Inflammatory macrophage treated with lipopolysaccharide for 1 hour (primary cell): Measurements from ENCODE around the gene HOMER2.
"Not testable (repeated sequence)": the region's sequence is repeated elsewhere in the genome, so short reads cannot be mapped to it uniquely, and the experiment has no call there.

Experiments
- DNase-seq, 2 donors: peaks; one replicate each; pipeline ENCODE4 v3.0.0-alpha.2; 2020 to 2022

Gene HOMER2

DNA sequence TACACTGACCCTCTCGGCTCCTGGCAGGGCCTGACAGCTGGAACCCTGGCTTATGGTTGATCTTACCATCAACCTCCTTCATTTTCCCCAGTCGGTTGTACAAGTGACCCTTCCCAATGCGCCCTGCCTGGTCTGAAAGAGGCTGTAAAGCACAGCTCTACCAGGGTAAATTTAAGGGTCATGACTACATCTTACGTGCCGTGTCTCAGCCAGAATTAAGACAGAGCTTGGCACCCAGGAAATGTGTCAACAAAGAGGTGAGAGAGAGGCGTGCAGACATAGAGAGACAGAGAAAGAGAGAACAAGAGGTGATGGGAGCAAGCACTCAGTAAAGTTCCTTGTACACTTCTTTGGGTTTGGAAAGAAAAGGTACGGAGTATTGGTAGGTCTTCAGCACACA, 28.8 kb downstream of the HOMER2 start:
- DNase-seq: no peak

DNA sequence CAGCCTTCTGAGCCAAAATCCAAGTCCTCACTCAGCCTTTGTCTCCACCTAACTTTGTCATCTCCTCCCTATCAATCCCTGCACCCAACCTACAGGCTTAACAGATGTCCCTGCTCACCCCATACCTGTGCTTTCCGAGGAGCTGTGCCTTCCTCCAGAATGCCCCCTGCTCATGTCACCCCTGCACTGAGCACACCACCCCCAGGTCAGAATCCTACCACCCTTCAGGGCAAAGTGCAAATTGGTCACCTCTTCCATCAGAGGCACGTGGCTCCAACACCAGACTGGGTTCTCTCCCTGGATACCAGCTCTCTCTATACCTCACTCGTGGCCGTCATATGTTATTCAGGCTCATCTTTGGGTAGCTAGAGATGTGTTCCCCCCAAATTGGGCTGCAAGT, 29.8 kb downstream of the HOMER2 start:
- no peak for DNase-seq

DNA sequence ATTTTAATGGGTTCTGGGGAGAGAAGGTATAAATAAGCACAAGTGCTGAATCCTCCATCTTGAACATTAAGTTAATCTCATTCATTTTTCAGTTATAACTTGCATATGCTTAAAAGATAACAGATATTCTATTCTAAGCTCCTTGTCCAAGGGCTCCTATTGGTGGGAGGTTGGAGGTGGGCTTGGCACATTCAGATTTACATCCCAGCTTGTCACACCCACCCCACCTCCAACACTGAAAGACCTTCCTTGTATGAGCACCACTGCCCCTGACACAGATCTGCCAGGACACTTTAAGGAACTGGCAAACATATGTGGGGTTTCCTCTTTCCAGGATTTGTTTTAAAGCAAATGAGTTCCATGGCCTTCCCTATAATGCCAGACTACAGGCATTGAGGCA, 30.6 kb downstream of the HOMER2 start:
- peak in 1 of 2 donors; percentile 11 for DNase-seq

DNA sequence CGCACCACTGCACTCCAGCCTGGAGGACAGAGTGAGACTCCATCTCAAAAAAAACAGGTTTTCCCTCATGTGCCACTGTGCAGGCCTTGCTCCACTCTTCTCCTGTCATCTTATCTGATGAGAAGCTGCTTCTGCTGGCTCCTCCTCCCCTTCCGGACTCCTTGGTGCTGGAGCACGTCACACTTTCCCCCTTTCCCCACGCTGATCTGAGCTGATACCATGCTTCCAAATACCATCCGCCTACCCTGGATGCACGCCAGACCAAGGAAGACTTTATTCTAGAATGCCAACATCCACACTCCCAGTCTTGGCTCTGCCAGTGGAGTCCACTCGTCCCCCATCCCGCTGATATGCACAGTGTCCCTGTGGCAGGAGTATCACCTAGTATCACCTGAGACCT, 31.3 kb downstream of the HOMER2 start:
- DNase-seq: no peak

DNA sequence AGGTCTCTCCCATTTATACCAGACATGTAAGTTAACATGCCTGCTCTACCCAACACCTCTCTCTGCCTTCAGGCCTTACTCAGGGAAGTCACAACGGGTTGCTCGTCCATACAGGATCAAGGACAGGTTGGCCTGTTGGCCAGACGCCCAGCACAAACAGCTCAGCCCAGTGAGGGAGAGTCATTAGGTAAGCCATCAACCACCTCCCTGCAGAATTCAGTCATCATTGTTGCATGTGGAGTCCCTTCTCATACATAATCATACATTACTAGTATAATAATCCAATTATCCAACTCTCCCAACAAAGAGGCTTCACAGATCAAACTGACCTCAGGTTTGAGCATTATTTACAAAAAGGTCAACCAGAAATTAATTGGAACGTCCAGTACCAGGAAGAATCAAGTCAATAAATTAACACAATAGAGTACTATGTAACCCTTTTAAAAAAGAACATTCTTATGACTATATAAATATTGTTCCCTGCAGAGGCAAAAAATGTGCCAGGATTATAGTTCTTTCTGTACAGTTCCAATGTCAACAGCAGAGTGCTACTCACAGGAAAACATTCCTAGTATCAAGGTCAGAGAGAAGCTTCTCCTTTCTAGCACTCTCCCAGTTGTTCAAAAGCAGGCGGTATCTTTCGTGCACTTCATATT, 33.2 kb downstream of the HOMER2 start:
- DNase-seq: no peak

DNA sequence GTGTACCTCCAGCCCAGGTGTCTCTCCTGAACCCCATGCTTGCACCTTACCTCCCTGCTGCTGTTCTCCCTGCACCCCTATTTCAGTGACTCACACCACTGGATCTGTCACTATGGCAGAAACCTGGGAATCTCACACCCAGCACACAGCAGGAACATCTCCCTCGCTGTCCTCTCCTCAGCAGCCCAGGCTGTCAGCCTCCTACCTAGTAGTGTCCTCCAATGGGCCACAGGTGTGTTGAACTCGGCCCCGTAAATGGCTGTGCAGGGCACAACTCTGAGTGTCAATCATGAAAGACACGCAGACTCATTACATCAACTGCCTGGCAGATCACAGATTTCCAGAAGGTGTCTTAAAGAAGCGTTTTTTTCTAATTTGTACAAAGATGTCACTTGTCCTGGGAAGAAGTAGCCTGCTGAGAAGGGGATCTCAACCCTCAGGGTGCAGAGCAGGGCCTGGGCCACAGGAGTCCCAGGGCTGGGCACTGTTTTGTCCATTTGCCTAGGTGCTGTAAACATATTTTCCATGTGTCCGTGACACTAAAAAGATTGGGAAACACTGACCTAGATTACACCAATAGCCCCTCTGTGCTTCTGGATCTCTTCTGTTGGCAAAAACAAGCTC, 33.8 kb downstream of the HOMER2 start:
- DNase-seq: no peak

DNA sequence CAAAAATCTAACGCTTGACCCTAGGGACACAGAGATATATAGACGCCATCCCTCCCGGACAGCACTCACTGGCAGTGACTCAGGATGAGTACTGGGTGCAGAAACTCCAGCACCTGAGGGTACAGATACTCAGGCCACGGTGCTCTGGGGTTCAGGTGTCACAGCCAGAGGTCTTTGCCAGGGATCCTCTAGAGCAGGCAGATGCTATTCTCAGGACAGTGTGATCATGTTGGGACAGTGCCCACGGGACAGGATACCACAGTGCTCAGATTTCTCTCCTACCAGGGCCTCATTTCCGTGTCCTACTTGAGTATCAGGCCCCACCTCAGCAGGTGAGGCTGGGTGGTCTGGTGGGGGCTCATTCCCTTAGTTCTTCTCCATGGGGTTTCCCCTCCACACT, 34.4 kb downstream of the HOMER2 start:
- no peak for DNase-seq

DNA sequence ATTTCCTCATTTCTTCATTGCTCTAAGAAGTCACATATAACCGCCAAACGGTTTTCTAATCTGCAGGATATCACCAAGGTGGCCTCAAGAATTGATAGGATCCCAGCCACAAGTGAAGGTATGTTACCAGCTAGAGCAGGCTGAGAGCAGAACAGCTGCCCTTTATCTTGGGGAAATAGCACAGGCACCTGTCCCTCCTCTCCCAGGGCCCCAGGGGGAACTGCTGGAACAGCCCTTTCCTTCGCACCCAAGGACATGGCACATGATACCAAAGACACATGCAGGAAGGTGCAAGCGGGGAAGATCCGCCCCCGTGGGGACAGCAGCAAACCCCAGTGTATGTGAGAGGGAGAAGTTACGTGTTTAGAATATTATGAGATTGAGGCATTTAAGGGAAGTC, 35.3 kb downstream of the HOMER2 start:
- peak in 1 of 2 donors; percentile 4 for DNase-seq

DNA sequence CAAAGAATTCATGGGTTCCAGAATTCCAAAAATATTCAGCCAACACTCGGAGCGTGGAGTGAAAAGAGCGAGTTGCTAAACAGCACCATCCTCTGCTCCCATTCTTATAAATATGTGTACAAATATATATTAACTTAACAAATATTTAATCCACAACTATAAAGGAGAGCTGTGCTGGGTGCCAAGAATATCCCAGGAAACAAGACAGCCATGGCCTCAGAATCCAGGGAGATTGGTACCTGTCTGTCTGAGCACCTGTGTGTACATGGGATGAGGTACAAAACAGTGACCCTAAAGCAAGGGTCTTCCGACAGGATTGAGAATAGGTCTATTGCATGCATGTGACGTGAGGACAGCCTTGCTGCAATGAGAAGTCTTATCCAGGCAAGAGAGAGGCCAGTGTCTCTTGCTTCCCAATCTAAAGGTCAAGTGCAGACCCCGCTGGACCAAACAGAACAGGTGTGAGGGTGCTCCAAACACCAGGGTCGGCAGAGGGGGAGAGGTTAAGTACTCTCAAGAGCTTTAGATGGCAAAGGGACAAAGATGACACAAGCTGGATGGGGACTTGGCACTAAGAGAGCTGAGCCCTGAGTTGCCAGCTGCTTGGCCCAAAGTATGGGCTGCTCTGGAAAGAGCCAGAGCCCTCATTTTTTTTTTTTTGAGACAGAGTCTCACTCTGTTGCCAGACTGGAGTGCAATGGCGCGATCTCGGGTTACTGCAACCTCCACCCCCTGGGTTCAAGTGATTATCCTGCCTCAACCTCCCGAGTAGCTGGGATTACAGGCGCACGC, 36.2 kb downstream of the HOMER2 start:
- no peak for DNase-seq

DNA sequence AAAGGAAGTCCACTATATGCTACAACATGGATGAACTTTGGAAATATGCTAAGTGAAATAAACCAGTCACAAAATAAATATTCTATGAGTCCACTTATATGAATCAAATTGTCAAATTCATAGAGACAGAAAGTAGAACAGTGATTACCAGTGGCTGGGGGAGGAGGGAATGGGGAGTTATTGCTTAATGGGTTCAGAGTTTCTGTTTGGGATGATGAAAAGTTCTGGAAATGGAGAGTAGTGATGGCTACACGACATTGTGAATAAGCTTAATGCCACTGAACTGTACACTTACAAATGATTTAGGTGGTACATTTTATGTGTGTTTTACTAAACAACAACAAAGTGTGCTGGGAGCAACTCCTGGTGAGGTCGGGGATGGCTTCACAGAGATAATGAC, 38.1 kb downstream of the HOMER2 start:
- no peak for DNase-seq

DNA sequence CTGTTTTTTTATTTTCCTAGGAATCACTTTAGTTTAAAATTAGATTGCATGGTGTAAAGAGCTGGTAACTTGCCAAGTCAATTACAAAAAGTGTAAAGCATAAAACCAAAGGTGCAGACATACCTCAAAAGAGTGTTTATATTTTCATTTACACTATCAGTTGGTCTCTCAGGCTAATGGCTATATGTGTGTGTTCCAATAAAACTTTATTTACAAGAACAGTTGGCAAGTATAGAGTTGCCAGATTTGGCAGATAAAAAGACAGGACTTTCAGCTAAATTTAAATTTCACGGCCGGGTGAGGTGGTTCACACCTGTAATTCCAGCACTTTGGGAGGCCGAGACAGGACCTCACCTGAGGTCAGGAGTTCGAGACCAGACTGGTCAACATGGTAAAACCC, 41.1 kb downstream of the HOMER2 start:
- no peak for DNase-seq

DNA sequence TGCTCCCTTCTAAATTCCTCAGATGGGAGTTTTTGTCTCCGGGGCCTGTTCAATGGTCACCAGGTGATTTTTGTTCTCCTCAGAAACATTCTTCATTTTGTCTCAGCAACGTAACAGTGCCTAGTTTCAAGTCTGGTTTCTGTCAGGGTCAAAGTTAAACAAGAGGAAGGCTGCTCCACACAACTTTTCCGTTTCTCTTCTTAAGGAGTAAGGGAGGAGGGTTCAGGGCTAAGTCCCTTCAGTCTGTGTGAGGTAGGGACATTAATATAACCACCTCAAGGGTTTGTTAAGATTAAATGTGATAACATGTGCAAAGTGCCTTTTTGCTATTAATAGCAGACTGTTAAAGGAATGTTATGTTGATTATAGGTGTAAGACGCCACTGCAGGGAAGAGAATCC, 41.8 kb downstream of the HOMER2 start:
- no peak for DNase-seq

DNA sequence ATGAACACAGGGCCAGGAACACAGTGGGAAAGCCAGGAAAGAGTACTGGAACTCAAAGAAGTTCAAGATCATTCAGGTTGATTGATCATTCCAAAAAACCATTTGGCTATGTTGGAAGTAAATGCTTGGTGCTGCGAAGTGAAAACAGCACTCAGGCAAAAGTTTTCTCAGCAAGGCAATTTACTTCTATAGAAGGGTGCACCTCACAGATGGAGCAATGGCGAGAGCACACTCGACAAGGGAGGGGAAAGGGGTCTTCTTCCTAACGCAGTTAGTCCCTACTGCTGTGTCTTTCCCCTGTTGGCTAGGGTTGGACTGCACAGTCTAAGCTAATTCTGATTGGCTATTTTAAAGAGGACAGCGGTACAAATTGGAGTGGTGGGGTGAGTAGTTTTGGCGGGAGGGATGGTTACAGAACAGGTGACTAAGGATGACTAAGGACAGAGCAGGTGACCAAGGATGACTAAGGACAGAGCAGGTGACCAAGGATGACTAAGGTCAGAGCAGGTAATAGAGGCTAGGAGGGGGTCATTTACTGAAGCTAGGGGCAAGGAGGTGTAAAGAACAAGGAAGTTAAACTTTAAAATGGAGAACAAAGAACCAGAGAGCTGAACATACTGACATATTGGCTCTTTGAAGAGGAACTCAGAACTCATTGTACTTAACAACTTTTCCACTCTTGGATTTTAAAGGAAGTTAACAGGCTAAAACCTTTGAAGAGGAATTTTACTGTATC, 43.3 kb downstream of the HOMER2 start:
- peak in 1 of 2 donors; percentile 3 for DNase-seq

DNA sequence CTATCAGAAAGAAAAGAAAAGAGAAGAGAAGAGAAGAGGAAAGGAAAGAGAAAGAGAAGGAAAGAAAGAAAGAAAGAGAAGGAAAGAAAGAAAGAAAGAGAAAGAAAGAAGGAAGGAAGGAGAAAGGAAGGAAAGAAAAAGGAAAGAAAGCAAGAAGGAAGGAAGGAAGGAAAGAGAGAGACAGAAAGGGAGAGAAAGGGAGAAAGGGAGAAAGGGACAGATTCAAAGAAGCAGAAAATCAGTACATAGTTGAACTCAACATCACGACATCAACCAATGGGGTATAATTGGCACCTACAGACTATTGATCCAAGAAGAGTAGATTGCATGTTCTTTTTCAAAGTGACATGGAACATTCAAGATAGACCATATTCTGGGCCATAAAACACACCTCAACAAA, 45.2 kb downstream of the HOMER2 start:
- no peak for DNase-seq

DNA sequence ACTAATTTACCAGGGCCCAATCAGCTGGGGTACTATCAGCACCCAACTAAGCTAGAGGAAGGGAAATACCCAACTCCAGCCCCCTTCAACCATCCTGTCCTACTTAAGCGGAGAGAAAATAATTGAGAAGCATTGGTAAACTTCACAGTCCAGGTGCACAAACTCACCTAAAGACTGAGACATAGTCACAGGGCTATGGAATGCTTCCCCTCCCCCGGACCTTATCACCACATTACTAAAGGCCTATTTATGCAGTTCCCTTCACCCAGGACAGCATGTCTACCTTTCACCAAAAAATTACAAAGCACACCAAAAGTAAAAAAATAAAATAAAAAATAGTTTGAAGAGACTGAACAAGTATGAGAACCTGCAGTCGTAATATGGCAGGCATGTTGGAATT, 47.9 kb downstream of the HOMER2 start:
- DNase-seq: no peak

DNA sequence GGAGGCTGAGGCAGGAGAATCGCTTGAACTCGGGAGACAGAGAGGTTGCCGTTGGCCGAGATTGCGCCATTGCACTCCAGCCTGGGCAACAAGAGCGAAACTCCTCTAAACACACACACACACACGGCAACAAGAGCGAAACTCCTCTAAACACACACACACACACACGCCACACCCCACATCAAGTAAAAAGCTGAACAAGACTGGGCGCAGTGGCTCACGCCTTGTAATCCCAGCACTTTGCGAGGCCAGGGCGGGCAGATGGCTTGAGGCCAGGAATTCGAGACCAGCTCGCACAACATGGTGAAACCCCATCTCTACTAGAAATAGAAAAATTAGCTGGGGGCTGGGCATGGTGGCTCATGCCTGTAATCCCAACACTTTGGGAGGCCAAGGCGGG, 49.0 kb downstream of the HOMER2 start:
- no peak for DNase-seq

DNA sequence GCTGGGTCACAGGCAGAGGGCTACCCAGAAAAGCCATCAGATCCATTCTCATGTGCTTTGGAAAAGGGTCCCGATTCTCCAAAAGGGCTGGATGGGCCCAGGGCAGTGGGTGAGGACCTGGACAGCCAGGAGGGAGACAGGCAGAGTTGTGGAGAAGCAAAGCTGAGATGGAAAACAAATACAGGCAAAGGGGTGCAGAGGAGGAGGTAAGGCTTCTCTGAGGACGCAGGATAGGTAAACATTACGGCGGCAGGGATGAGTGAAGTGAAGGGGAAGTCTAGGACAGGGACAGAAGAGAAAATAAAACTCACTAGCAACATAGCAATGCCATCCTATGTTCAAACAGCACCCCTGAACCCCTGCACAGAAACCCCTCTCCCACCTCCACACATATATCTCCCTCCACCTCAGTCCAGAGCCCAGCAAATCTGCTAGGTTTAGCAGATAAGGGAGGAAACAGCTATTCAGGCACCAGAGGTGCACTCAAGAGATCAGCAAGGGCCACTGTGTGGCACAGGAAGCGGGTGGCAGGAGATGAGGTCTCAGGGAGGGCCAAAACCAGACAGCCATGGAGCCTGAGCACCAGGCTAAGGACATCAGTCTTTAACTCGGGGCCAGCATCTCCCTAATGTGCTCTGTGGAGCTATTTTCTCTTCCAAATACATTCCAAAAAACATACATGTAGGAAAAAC, 51.3 kb downstream of the HOMER2 start:
- no peak for DNase-seq

DNA sequence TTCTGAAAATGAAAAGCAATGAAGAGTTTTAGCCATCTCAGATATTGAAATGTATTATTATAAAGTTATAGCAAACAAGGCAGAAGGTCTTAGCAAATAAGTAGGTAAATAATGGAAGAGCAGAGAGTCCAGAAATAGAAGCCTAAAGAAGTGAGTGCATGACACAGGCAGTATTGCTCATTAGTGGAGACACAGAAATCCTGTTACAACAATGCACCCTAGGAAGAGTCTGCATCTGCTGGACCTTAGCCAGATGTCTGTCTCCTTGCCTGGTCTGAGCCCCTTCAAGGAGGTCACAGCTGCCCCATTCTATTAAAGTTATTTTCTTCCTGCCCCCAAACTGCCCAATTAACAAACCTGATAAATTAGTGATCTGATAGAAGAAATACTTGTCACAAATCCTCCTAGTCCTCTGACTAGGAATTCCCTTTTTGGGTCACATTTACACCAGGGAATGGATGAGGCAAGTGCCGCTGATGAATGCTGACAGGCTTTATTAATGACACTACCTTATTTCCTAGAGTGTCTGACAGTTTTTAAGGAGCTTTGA, 51.9 kb downstream of the HOMER2 start:
- DNase-seq: no peak

DNA sequence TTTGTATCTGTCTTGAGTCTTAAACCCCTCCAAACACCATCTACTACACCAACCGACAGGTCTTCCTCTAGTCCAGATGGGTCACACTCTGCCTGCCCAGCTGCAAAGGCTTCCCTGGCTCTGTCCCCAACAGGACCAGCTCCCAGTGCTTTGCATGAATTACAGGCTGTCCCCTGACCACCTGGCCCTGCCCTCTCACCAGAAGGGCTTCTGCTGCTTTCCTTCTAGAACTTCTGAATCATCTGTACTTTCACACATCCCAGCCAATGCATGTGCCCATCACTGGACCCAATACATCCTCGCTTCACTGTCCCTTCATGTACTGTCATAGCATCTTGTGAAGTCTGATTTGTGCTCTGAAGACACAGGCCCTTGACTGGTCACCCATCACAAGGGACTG, 53.6 kb downstream of the HOMER2 start:
- no peak for DNase-seq

DNA sequence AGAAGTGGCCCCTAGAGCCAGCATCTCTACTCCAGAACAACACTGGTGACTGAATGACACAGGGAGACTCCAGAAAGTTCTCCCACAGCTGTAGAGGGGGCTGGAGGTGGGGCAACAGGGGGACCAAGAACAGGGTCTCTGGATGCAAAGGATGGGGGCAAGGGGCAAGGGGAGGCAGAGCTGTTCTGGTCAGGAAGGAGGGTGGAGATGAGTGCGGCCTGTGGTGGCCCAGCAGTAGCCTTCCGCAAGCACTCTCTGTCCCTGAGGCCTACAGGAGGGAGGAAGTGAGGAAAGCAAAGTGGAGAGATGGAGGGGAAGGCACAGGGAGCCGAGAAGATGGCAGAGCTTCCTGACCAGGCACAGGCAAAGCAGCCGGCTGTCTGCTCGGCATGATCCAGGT, 56.5 kb downstream of the HOMER2 start:
- DNase-seq: no peak

DNA sequence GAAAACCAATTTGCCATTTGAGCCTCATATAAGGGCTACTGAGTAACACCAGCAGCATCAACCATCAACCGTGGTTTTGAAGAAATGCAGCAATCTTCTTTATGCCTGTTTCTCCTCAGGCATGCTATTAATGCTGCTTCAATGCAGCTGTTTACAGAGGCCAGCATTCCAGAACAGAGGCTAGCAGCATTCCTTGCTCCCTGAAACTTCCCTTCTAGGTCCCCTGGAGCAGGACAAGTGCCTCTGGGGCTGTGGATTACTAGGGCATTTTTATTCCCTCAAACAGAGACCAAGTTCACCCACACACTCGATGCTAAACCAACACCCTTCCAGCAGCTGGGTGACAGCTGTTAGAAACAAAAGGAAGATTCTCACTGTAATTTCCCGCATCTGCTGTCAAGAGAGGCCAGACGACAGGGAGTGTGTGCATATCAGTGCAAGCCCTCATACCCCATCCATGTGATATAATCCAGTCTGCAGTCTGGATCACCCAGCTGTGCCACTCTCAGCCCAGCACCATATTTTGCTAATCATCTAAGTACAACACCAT, 57.5 kb downstream of the HOMER2 start:
- DNase-seq: no peak

DNA sequence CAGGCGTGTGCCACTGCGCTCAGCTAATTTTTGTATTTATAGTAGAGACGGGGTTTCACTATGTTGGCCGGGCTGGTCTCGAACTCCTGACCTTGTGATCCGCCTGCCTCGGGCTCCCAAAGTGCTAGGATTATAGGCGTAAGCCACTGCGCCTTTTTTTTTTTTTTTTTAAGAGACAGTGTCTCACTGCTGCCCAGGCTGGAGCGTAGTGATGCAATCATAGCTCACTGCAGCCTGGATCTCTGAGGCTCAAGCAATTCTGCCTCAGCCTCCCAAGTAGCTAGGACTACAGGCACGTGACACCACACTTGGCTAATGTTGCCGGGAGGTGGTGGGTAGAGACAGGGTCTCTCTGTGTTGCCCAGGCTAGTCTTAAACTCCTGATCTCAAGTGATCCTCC, 59.0 kb downstream of the HOMER2 start:
- DNase-seq: not testable (repeated sequence)
